Uterus (tissue), 4 donors: Measurements from ENCODE around the gene SFTPB. TPM values are rescaled to one million over a fixed set of nuclear protein-coding genes. Genes with fewer than 3 reads are reported as not detected.
A peak's percentile ranks its signal among the peaks of the same experiment; 100 is the strongest.

Experiments used
- DNase-seq, 2 donors: peaks; one replicate each; pipeline ENCODE4 v3.0.0-alpha.2; 2019 to 2020
- H3K27ac ChIP-seq, 2 donors: fragments of 200-600 bp; sonication (generic); 1 replicate in 1 of 2; 2 replicates in 1 of 2; pipeline ENCODE4 v1.5.1; 2016 to 2018
- H3K27me3 ChIP-seq, 2 donors: fragments of 200-600 bp; sonication (generic); one replicate each; pipeline ENCODE4 v1.5.1; 2018 to 2019; ENCODE audit warnings: control low read depth in 1 of 2
- H3K36me3 ChIP-seq, 2 donors: fragments of 200-600 bp; sonication (generic); one replicate each; pipeline ENCODE4 v1.5.1; 2019; ENCODE audit warnings: control low read depth in 1 of 2
- H3K4me1 ChIP-seq, 2 donors: fragments of 200-600 bp; sonication (generic); one replicate each; pipeline ENCODE4 v1.5.1; 2018 to 2019; ENCODE audit warnings: control low read depth in 1 of 2
- H3K4me3 ChIP-seq, 2 donors: fragments of 200-600 bp; sonication (generic); 1 replicate in 1 of 2; 2 replicates in 1 of 2; pipeline ENCODE4 v1.5.1; 2018 to 2019; ENCODE audit warnings: mild to moderate bottlenecking in 1 of 2
- H3K9me3 ChIP-seq, 2 donors: fragments of 200-600 bp; sonication (generic); one replicate each; pipeline ENCODE4 v1.5.1; 2019; ENCODE audit warnings: control low read depth in 1 of 2
- CTCF ChIP-seq, 4 experiments: fragments of 200-600 bp in 2 of 4; fragments of 450-650 bp in 2 of 4; sonication (generic) in 2 of 4; IDR thresholded peaks; one replicate each; pipeline ENCODE4 v1.5.1; 2016 to 2019; ENCODE audit warnings: antibody characterized with exemption in 4 of 4, mild to moderate bottlenecking in 2 of 4, moderate library complexity in 1 of 4
- POLR2A ChIP-seq, 2 donors: fragments of 450-650 bp; IDR thresholded peaks; one replicate each; pipeline ENCODE4 v1.6.1; 2016; ENCODE audit warnings: antibody characterized with exemption in 2 of 2, mild to moderate bottlenecking in 1 of 2, moderate library complexity in 1 of 2
- intact Hi-C: fragments of 100-400 bp; cut with DNase I; formaldehyde crosslinking; loops from one replicate; pipeline ENCODE4 v1.15.1; 2023; ENCODE audit warnings: low total_unique reads
- total RNA-seq, 4 donors: library from RNA; depleted of rRNA in 3 of 4; stranded (reverse); fragments of >200 nt in 3 of 4; gene quantifications; one replicate each; pipeline versions ENCODE4 v1.1.0 to v1.2.4, GENCODE V29; 2014 to 2023
- donor health status: DM: yes; HTN: yes; CAD: no.

Gene SFTPB
- total RNA-seq, 4 donors from 2014 or later, result 1.4 TPM; not detected in 3

GRCh38 chr2:85665264-85665937 is 2.6 kb downstream of the SFTPB start:
- H3K27ac ChIP-seq, result no peak overlapping the region
- no peaks in the 10 kb centered on the region for H3K4me1 ChIP-seq
- H3K9me3 ChIP-seq, result no peaks in the 10 kb centered on the region
- H3K4me3 ChIP-seq, result no peak overlapping the region
- H3K27me3 ChIP-seq, result no peaks in the 10 kb centered on the region
- intact Hi-C loops, result no loop called here
- no peaks in the 10 kb centered on the region for H3K36me3 ChIP-seq
- DNase-seq, result no peak
- no peak for TF ChIP-seq POLR2A (IDR thresholded peaks at IDR 0.05)
- no peak for TF ChIP-seq CTCF (IDR thresholded peaks at IDR 0.05)

- Histone ChIP-seq H3K4me1 (no peaks in the 10 kb centered on the region), H3K4me3 (no peak overlapping the region), H3K27me3 (no peaks in the 10 kb centered on the region), H3K36me3 (no peaks in the 10 kb centered on the region), H3K9me3 (no peaks in the 10 kb centered on the region), H3K27ac (peak overlapping the region in 1 of 2 donors; percentile 67)
- intact Hi-C loops, result no loop called here
- no peak for DNase-seq
- no peak for TF ChIP-seq POLR2A (IDR thresholded peaks at IDR 0.05)
- no peak for TF ChIP-seq CTCF (IDR thresholded peaks at IDR 0.05)
Measured at GRCh38 chr2:85663594-85664565, 4.1 kb downstream of the SFTPB start.

GRCh38 chr2:85662899-85663593 is 5.0 kb downstream of the SFTPB start:
- H3K9me3 ChIP-seq, result no peaks in the 10 kb centered on the region
- no peak overlapping the region for H3K4me3 ChIP-seq
- H3K36me3 ChIP-seq, result no peaks in the 10 kb centered on the region
- DNase-seq, result peak; percentile 52 to 62
- no peaks in the 10 kb centered on the region for H3K4me1 ChIP-seq
- H3K27ac ChIP-seq, result peak overlapping the region; percentile 54 to 67
- H3K27me3 ChIP-seq, result no peaks in the 10 kb centered on the region
- intact Hi-C loops, result no loop called here
- TF ChIP-seq CTCF (IDR thresholded peaks at IDR 0.05), result no peak
- TF ChIP-seq POLR2A (IDR thresholded peaks at IDR 0.05), result no peak

GRCh38 chr2:85661139-85661858 is 6.7 kb downstream of the SFTPB start:
- Histone ChIP-seq H3K27me3 (no peaks in the 10 kb centered on the region), H3K4me3 (no peak overlapping the region), H3K4me1 (no peaks in the 10 kb centered on the region), H3K36me3 (no peaks in the 10 kb centered on the region), H3K27ac (peak overlapping the region; percentile 37 to 52), H3K9me3 (no peaks in the 10 kb centered on the region)
- DNase-seq, result peak in 1 of 2 donors; percentile 34
- TF ChIP-seq POLR2A (IDR thresholded peaks at IDR 0.05) (no peak), CTCF (IDR thresholded peaks at IDR 0.05) (no peak)
- intact Hi-C loops, result no loop called here
